LNCAP (cell line): Measurements from ENCODE around the gene HOXA1.

Experiments
- CTCF ChIP-seq: fragments of 450-650 bp; IDR thresholded peaks from 2 replicates; pipeline ENCODE4 v1.5.1; 2017; ENCODE audit warnings: mild to moderate bottlenecking

Gene HOXA1

GRCh38 chr7:27095897-27096767 is at the start of gene HOXA1:
Gene HOXA1, minus strand, starts transcription at chr7:27096000. Its CDS starts 88 bp downstream, at chr7:27095912.
- no peak for TF ChIP-seq CTCF

- no peak for TF ChIP-seq CTCF
Observed at GRCh38 chr7:27145165-27145913, 49.5 kb upstream of the HOXA1 start.

DNA sequence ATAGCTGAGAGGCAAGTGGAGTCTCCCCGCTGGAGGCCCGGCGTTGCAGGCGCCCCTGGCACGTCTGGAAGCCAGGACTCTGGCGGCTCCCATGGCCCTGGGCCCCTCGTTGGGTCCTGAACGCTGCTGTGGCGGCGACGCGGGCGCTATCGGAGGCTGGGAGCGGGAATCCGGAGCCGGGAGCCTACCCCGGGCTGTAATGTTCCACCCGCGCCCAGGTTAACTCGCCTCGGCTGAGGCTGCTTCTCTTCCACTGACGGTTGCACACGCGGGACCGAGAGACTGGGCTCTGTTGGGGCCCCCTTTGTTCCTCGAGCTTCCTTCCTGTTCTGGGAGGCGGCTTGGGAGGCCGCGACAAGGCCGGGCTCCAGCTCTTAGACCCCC is 49.0 kb upstream of the HOXA1 start:
- TF ChIP-seq CTCF: no peak

DNA sequence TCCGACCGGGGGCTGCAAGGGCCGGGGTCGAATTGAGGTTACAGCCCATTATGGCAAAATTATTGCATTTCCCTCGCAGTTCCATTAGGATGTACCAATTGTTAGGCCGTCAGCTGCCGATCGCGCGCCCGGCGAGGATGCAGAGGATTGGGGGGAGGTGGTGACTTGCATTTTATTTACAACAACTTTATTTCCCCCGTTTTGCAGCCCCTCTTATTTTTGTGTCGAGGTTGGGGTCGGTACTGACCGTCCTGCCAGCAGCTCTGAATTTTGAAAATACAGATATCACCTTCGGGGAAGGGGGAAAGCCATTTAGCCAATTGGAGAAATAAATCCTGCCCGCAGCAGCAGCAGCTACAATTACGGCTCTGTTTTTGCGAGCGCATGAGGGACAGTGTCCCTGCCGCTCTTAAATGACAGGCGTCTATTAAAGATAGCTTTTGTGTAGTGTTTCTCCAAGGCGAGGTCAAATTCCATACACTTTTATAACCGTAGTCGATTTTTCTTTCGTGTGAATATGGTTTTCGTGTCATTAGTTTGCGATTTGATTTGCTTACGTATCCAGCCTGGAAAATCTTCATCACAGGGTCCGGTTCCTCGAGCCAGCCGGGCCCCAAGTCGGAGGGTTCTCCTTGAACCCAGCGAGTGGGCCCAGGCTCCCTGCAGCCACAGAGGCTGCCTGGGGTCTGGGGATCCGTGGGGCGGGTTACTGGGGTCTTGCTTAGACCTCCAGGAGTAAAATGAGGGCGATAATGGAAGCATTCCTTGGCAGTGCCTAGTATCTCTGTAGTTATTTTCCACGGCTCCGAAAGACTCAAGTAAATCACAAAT is 48.4 kb upstream of the HOXA1 start:
- TF ChIP-seq CTCF: no peak

- TF ChIP-seq CTCF: no peak
Observed at GRCh38 chr7:27143023-27143949, 47.5 kb upstream of the HOXA1 start, which contains the start of gene HOXA5. Gene HOXA5, minus strand, starts transcription at chr7:27143681. Its CDS starts 74 bp downstream, at chr7:27143607.

- no peak for TF ChIP-seq CTCF
Observed at GRCh38 chr7:27142580-27143022, 46.8 kb upstream of the HOXA1 start.
